SK-N-SH treated with all-trans-retinoic acid at 6 μM for 48 hours (cell line): ENCODE results near the gene PSMG1.

Experiments used
- ATAC-seq: fragments of 200-7000 bp; cut with Tn5 transposase; 3 replicates; pipeline ENCODE4 v1.9.1; 2020; ENCODE audit warnings: mild to moderate bottlenecking, moderate library complexity
- ARNTL ChIP-seq: fragments of 450-650 bp; formaldehyde crosslinking; IDR thresholded peaks from 2 replicates; pipeline ENCODE4 v1.5.0; 2020; ENCODE audit warnings: low read depth, mild to moderate bottlenecking, moderate library complexity, borderline replicate concordance
- CREB5 ChIP-seq: fragments of 250-450 bp; sonication (Bioruptor Pico); IDR thresholded peaks from 2 replicates; pipeline ENCODE4 v1.5.1; 2020; ENCODE audit warnings: low read depth, mild to moderate bottlenecking, moderate library complexity
- CSDC2 ChIP-seq: fragments of 250-450 bp; sonication (Bioruptor Pico); IDR thresholded peaks from 2 replicates; pipeline ENCODE4 v1.5.0; 2020; ENCODE audit warnings: mild to moderate bottlenecking, moderate library complexity
- CSRNP3 ChIP-seq: fragments of 250-450 bp; sonication (Bioruptor Pico); IDR thresholded peaks from 2 replicates; pipeline ENCODE4 v1.5.1; 2021; ENCODE audit warnings: mild to moderate bottlenecking, moderate library complexity
- ESRRG ChIP-seq: fragments of 250-450 bp; sonication (Bioruptor Pico); IDR thresholded peaks from 2 replicates; pipeline ENCODE4 v1.6.1; 2021; ENCODE audit warnings: mild to moderate bottlenecking
- GLIS3 ChIP-seq: fragments of 250-450 bp; sonication (Bioruptor Pico); IDR thresholded peaks from 2 replicates; pipeline ENCODE4 v1.5.0; 2020; ENCODE audit warnings: mild to moderate bottlenecking, moderate library complexity
- OSR1 ChIP-seq: fragments of 250-450 bp; sonication (Bioruptor Pico); IDR thresholded peaks from 2 replicates; pipeline ENCODE4 v1.8.0; 2022; ENCODE audit warnings: moderate library complexity, mild to moderate bottlenecking, inconsistent platforms
- PATZ1 ChIP-seq: fragments of 250-450 bp; sonication (Bioruptor Pico); IDR thresholded peaks from 2 replicates; pipeline ENCODE4 v1.8.0; 2020; ENCODE audit warnings: mild to moderate bottlenecking, moderate library complexity, borderline replicate concordance
- POU6F1 ChIP-seq: fragments of 250-450 bp; sonication (Bioruptor Pico); IDR thresholded peaks from 2 replicates; pipeline ENCODE4 v1.8.0; 2021; ENCODE audit warnings: low read depth, mild to moderate bottlenecking, moderate library complexity, borderline replicate concordance
- SNAI2 ChIP-seq: fragments of 250-450 bp; sonication (Bioruptor Pico); IDR thresholded peaks from 2 replicates; pipeline ENCODE4 v1.5.0; 2020; ENCODE audit warnings: mild to moderate bottlenecking, moderate library complexity
- TOX ChIP-seq: fragments of 250-450 bp; sonication (Bioruptor Pico); IDR thresholded peaks from 2 replicates; pipeline ENCODE4 v1.8.0; 2021; ENCODE audit warnings: mild to moderate bottlenecking, moderate library complexity, borderline replicate concordance
- TSHZ2 ChIP-seq: fragments of 250-450 bp; sonication (Bioruptor Pico); IDR thresholded peaks from 2 replicates; pipeline ENCODE4 v1.5.0; 2020; ENCODE audit warnings: mild to moderate bottlenecking, moderate library complexity
- ZC3H10 ChIP-seq: fragments of 250-450 bp; sonication (Bioruptor Pico); IDR thresholded peaks from 2 replicates; pipeline ENCODE4 v1.5.1; 2021; ENCODE audit warnings: mild to moderate bottlenecking, moderate library complexity
- ZFP3 ChIP-seq: fragments of 250-450 bp; sonication (Bioruptor Pico); IDR thresholded peaks from 2 replicates; pipeline ENCODE4 v1.5.0; 2020; ENCODE audit warnings: mild to moderate bottlenecking, moderate library complexity
- ZFP30 ChIP-seq: fragments of 450-650 bp; formaldehyde crosslinking; IDR thresholded peaks from 2 replicates; pipeline ENCODE4 v1.5.0; 2022; ENCODE audit warnings: mild to moderate bottlenecking, moderate library complexity
- ZNF565 ChIP-seq: fragments of 450-650 bp; formaldehyde crosslinking; conservative IDR thresholded peaks from 2 replicates; pipeline ENCODE4 v1.5.0; 2020; ENCODE audit warnings: low read depth, mild to moderate bottlenecking, moderate library complexity
- ZNF70 ChIP-seq: fragments of 450-650 bp; formaldehyde crosslinking; IDR thresholded peaks from 2 replicates; pipeline ENCODE4 v1.5.0; 2020; ENCODE audit warnings: mild to moderate bottlenecking, moderate library complexity
- ZNF8 ChIP-seq: fragments of 450-650 bp; formaldehyde crosslinking; IDR thresholded peaks from 2 replicates; pipeline ENCODE4 v1.5.0; 2020; ENCODE audit warnings: mild to moderate bottlenecking, moderate library complexity

Gene PSMG1

GRCh38 chr21:39149882-39150281, 33.4 kb downstream of the PSMG1 start:
- no peak for ATAC-seq
- TF ChIP-seq ESRRG (no peak), ZNF8 (CRISPR knock-in tag) (no peak), SNAI2 (CRISPR knock-in tag) (no peak), POU6F1 (CRISPR knock-in tag) (no peak), TOX (no peak)
- TF ChIP-seq, all 23 proteins: peak for 0

- no peak for TF ChIP-seq ESRRG
- TF ChIP-seq TOX = no peak
- no peak for TF ChIP-seq TSHZ2 (CRISPR knock-in tag)
- no peak for TF ChIP-seq GLIS3 (CRISPR knock-in tag)
- no peak for TF ChIP-seq ZFP3 (CRISPR knock-in tag)
- TF ChIP-seq PATZ1 (CRISPR knock-in tag) = no peak
- no peak for TF ChIP-seq ZNF8 (CRISPR knock-in tag)
- TF ChIP-seq CSDC2 = no peak
- TF ChIP-seq OSR1 = no peak
- TF ChIP-seq ZC3H10 = no peak
- no peak for TF ChIP-seq CSRNP3 (CRISPR knock-in tag)
- TF ChIP-seq ARNTL (CRISPR knock-in tag) = no peak
- TF ChIP-seq, all 23 proteins: peak for 0
- ATAC-seq = no peak
These were observed 34.3 kb downstream of the PSMG1 start for GRCh38 chr21:39148975-39149374.

GRCh38 chr21:39144191-39144590, 39.1 kb downstream of the PSMG1 start:
- TF ChIP-seq POU6F1 (CRISPR knock-in tag) (no peak), ZNF8 (CRISPR knock-in tag) (no peak), ZFP30 (CRISPR knock-in tag) (no peak), CREB5 (CRISPR knock-in tag) (no peak), ZNF70 (CRISPR knock-in tag) (no peak), ZNF565 (CRISPR knock-in tag) (no peak), SNAI2 (CRISPR knock-in tag) (no peak), ESRRG (no peak), GLIS3 (CRISPR knock-in tag) (no peak), PATZ1 (CRISPR knock-in tag) (no peak), CSDC2 (no peak)
- TF ChIP-seq, all 23 proteins: peak for 0
- ATAC-seq = no peak
